PC-3 (cell line): ENCODE results near the gene FSTL4.

Experiments
- CTCF ChIP-seq: fragments of 300-600 bp; sonication (generic); conservative IDR thresholded peaks from 2 replicates; pipeline ENCODE4 v1.5.1; 2017; ENCODE audit warnings: antibody characterized with exemption, low read depth, mild to moderate bottlenecking, low read length
- EZH2phosphoT487 ChIP-seq: fragments of 300-600 bp; sonication (generic); IDR thresholded peaks from 2 replicates; pipeline ENCODE4 v1.6.1; 2018; ENCODE audit warnings: mild to moderate bottlenecking, antibody characterized with exemption, low read length, borderline replicate concordance

GRCh38 chr5:133642153-133642722 lies 29.9 kb upstream of the FSTL4 start:
- TF ChIP-seq CTCF, result no peak
- TF ChIP-seq EZH2phosphoT487, result no peak
